GM12874 (cell line): ENCODE measurements around the gene GYG2.

Experiments
- TF ChIP-seq, protein P1 (sequence below): IDR thresholded peaks from 2 replicates; pipeline ENCODE4 v1.5.1; 2011; ENCODE audit warnings: low read depth, mild to moderate bottlenecking, control low read depth, low read length, moderate library complexity; ENCODE audit not compliant: insufficient read depth

GYG2 gene

GRCh38 chrX:2883770-2884169 lies 55.0 kb downstream of the GYG2 start:
- TF ChIP-seq, protein P1, sequence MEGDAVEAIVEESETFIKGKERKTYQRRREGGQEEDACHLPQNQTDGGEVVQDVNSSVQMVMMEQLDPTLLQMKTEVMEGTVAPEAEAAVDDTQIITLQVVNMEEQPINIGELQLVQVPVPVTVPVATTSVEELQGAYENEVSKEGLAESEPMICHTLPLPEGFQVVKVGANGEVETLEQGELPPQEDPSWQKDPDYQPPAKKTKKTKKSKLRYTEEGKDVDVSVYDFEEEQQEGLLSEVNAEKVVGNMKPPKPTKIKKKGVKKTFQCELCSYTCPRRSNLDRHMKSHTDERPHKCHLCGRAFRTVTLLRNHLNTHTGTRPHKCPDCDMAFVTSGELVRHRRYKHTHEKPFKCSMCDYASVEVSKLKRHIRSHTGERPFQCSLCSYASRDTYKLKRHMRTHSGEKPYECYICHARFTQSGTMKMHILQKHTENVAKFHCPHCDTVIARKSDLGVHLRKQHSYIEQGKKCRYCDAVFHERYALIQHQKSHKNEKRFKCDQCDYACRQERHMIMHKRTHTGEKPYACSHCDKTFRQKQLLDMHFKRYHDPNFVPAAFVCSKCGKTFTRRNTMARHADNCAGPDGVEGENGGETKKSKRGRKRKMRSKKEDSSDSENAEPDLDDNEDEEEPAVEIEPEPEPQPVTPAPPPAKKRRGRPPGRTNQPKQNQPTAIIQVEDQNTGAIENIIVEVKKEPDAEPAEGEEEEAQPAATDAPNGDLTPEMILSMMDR = no peak

- TF ChIP-seq, protein P1 = no peak
Observed at GRCh38 chrX:2888309-2888708, 59.6 kb downstream of the GYG2 start.

DNA sequence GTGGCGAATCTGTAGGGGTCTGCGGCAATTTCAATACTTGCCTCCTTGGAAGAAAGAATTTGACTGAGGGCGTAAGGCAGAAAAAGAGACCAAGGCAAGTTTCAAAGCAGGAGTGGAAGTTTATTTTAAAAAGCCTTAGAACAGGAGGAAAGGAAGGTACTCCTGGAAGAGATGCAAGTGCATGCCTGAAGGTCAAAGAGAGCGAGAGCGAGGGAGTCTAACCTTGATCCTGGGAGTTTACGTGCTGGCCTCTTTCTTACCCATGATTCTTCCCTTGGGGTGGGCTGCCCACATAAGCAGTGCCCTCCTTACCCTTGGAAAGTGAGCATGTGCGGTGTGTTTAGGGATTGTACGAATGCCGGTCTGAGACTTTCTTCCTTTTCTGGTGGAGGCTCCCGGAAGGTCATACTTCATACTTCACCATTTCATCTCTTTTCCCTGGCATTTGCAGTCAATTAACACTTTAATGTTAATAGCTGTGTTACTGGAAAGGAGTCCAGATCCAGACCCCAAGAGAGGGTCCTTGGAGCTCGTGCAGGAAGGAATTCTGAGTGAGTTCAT lies 60.4 kb downstream of the GYG2 start:
- TF ChIP-seq, protein P1 = no peak

GRCh38 chrX:2889706-2890490 lies 61.2 kb downstream of the GYG2 start:
- TF ChIP-seq, protein P1 = 0 out of 2 replicates have a peak, but pooled peaks have one; percentile 10

DNA sequence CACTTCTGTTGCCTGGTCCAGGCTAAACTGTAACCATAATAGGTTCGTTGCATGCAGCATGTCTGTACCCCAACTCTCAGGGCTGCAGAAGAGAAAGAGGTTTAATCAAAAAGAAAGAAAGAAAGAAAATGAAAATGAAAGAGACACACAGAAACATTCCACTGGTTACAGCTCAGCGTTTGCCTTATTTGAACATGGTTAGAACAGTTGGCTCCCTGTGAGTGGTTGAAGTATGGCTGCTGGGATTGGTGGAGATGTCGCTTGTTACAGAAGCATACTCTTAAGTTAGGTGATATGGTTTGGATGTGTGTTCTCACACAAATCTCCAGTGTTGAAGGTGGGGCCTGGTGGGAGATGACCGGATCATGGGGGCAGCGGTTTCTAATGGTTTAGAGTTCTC lies 64.1 kb downstream of the GYG2 start:
- TF ChIP-seq, protein P1 = no peak

DNA sequence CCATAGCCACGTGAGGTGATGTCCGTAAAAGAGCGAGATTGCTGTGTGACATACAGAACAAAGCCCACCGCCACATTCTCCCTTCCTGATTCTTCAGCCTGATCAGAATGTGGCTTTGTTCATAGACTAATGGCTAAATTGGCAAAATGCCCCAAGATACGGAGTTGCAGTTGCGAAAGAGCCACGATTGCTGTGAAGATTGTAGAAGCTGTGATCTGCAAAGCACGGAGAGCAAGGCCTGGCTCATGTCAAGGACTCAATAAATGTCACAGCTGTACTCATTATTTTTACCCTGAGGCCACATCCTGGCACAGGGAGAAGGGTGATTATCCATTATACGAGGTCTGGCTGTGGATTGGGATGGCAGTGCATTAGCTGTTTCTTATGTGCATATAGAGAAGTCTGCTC lies 66.2 kb downstream of the GYG2 start:
- TF ChIP-seq, protein P1 = no peak

- TF ChIP-seq, protein P1 = no peak
Observed at GRCh38 chrX:2897311-2897689, 68.6 kb downstream of the GYG2 start.
